CD8-positive, alpha-beta memory T cell (primary cell): Measurements from ENCODE around the gene FETUB. TPM values are rescaled to one million over a fixed set of nuclear protein-coding genes. Genes with fewer than 3 reads are reported as not detected.

Experiments used
- CTCF ChIA-PET: fragments of 350-600 bp; sonication (Branson Sonifier 250); formaldehyde crosslinking; loops from one replicate; lab custom pipeline; 2021; ENCODE audit warnings: antibody characterized with exemption; lab: Charles Lee
- POLR2A ChIA-PET: fragments of 350-600 bp; sonication (Branson Sonifier 250); formaldehyde crosslinking; loops from one replicate; lab custom pipeline; 2021; ENCODE audit warnings: antibody characterized with exemption; lab: Charles Lee
- DNase-seq, 5 donors: peaks; one replicate each; pipeline versions ENCODE4 v3.0.0 to v3.0.0-alpha.2; 2020 to 2022; ENCODE audit warnings: mixed read lengths in 1 of 5
- H3K27ac ChIP-seq: one replicate; pipeline ENCODE4 v1.7.0; 2013; ENCODE audit warnings: low read depth, mild to moderate bottlenecking, low read length, moderate library complexity
- H3K27me3 ChIP-seq: 2 replicates; pipeline ENCODE4 v1.7.0; 2013; ENCODE audit warnings: low read length, mild to moderate bottlenecking; ENCODE audit not compliant: insufficient read depth, poor library complexity, severe bottlenecking
- H3K36me3 ChIP-seq: 2 replicates; pipeline ENCODE4 v1.7.0; 2013; ENCODE audit warnings: mild to moderate bottlenecking, low read length, moderate library complexity; ENCODE audit not compliant: insufficient read depth
- H3K4me1 ChIP-seq: 2 replicates; pipeline ENCODE4 v1.7.0; 2013; ENCODE audit warnings: mild to moderate bottlenecking, low read length, moderate library complexity; ENCODE audit not compliant: insufficient read depth
- H3K4me3 ChIP-seq: 2 replicates; pipeline ENCODE4 v1.7.0; 2013; ENCODE audit warnings: mild to moderate bottlenecking, low read length
- H3K9me3 ChIP-seq: 2 replicates; pipeline ENCODE4 v1.7.0; 2013; ENCODE audit warnings: mild to moderate bottlenecking, low read length
- H3K27ac Mint-ChIP-seq, 8 donors: one replicate each; pipeline ENCODE4 v1.8.0; 2020 to 2021; ENCODE audit warnings: mixed read lengths in 8 of 8, mild to moderate bottlenecking in 6 of 8, inconsistent platforms in 3 of 8, moderate library complexity in 3 of 8
- H3K27me3 Mint-ChIP-seq, 2 donors: one replicate each; pipeline ENCODE4 v1.8.0; 2020 to 2021; ENCODE audit warnings: mixed read lengths in 2 of 2, mild to moderate bottlenecking in 1 of 2, moderate library complexity in 1 of 2
- H3K36me3 Mint-ChIP-seq, 3 donors: one replicate each; pipeline ENCODE4 v1.8.0; 2020 to 2021; ENCODE audit warnings: mixed read lengths in 3 of 3, inconsistent platforms in 1 of 3, mild to moderate bottlenecking in 1 of 3
- H3K4me1 Mint-ChIP-seq, 3 donors: one replicate each; pipeline ENCODE4 v1.8.0; 2020 to 2021; ENCODE audit warnings: mixed read lengths in 3 of 3, inconsistent platforms in 1 of 3, mild to moderate bottlenecking in 1 of 3
- H3K4me3 Mint-ChIP-seq, 7 donors: one replicate each; pipeline ENCODE4 v1.8.0; 2020 to 2021; ENCODE audit warnings: mixed read lengths in 7 of 7, mild to moderate bottlenecking in 6 of 7, moderate library complexity in 4 of 7, inconsistent platforms in 2 of 7
- H3K9me3 Mint-ChIP-seq, 5 donors: one replicate each; pipeline ENCODE4 v1.8.0; 2020 to 2022; ENCODE audit warnings: mixed read lengths in 5 of 5, mild to moderate bottlenecking in 3 of 5, moderate library complexity in 2 of 5, inconsistent platforms in 1 of 5
- polyA plus RNA-seq: library from polyadenylated mRNA; unstranded; fragments of 300-500 nt; fragmentation: Illumina TruSeq; gene quantifications from one replicate; pipeline ENCODE4 v1.2.3, GENCODE V29; 2021
- total RNA-seq, 2 experiments: library from RNA; stranded (reverse); gene quantifications; one replicate each; pipeline ENCODE4 v1.2.3, GENCODE V29; 2021

FETUB gene
- total and polyA plus RNA-seq, 3 experiments from 2014 or later, result not detected

- CTCF ChIA-PET, result interaction anchor here (2.9 kb wide), 1 partner anchor 18 kb away, joined by 11 read pairs; no protein-coding TSS in a partner anchor
- Histone ChIP-seq H3K4me1 (no peaks in the 10 kb centered on the region), H3K9me3 (no peaks in the 10 kb centered on the region), H3K4me3 (no peak overlapping the region), H3K27me3 (no peaks in the 10 kb centered on the region), H3K36me3 (no peaks in the 10 kb centered on the region), H3K27ac (no peak overlapping the region)
- no peak for DNase-seq
- POLR2A ChIA-PET, result no interaction called here
- H3K27ac Mint-ChIP-seq, result no peak overlapping the region
- peaks cover 4% of the 10 kb centered on the region in 2 donors for H3K27me3 Mint-ChIP-seq
- no peak overlapping the region for H3K4me3 Mint-ChIP-seq
- H3K4me1 Mint-ChIP-seq, result no peaks in the 10 kb centered on the region
- H3K9me3 Mint-ChIP-seq, result no peaks in the 10 kb centered on the region
- no peaks in the 10 kb centered on the region for H3K36me3 Mint-ChIP-seq
Measured at GRCh38 chr3:186598794-186599141, 41.4 kb upstream of the FETUB start.

GRCh38 chr3:186599142-186599784, 40.9 kb upstream of the FETUB start:
- Mint-ChIP-seq H3K4me3 (no peak overlapping the region), H3K27me3 (peaks cover 4% of the 10 kb centered on the region in 2 donors), H3K4me1 (no peaks in the 10 kb centered on the region), H3K9me3 (no peaks in the 10 kb centered on the region), H3K36me3 (no peaks in the 10 kb centered on the region), H3K27ac (no peak overlapping the region)
- POLR2A ChIA-PET, result no interaction called here
- Histone ChIP-seq H3K4me3 (no peak overlapping the region), H3K27ac (no peak overlapping the region), H3K9me3 (no peaks in the 10 kb centered on the region), H3K27me3 (no peaks in the 10 kb centered on the region), H3K36me3 (no peaks in the 10 kb centered on the region), H3K4me1 (no peaks in the 10 kb centered on the region)
- DNase-seq, result no peak
- CTCF ChIA-PET, result no interaction called here

GRCh38 chr3:186599785-186600166, 40.4 kb upstream of the FETUB start:
- H3K27ac Mint-ChIP-seq, result no peak overlapping the region
- ChIA-PET CTCF (no interaction called here), POLR2A (no interaction called here)
- DNase-seq, result no peak
- Histone ChIP-seq H3K27me3 (no peaks in the 10 kb centered on the region), H3K36me3 (no peaks in the 10 kb centered on the region), H3K4me1 (no peaks in the 10 kb centered on the region), H3K4me3 (no peak overlapping the region), H3K27ac (no peak overlapping the region), H3K9me3 (no peaks in the 10 kb centered on the region)
- H3K36me3 Mint-ChIP-seq, result no peaks in the 10 kb centered on the region
- peaks cover 4% of the 10 kb centered on the region in 2 donors for H3K27me3 Mint-ChIP-seq
- H3K4me3 Mint-ChIP-seq, result no peak overlapping the region
- no peaks in the 10 kb centered on the region for H3K4me1 Mint-ChIP-seq
- H3K9me3 Mint-ChIP-seq, result no peaks in the 10 kb centered on the region

GRCh38 chr3:186600896-186601295, 39.3 kb upstream of the FETUB start:
- Mint-ChIP-seq H3K27me3 (peaks cover 4 to 10% of the 10 kb centered on the region in 2 donors), H3K4me3 (no peak overlapping the region), H3K9me3 (no peaks in the 10 kb centered on the region), H3K4me1 (no peaks in the 10 kb centered on the region), H3K36me3 (no peaks in the 10 kb centered on the region), H3K27ac (peak overlapping the region in 1 of 8 donors; percentile 22)
- no peak for DNase-seq
- POLR2A ChIA-PET, result no interaction called here
- Histone ChIP-seq H3K27me3 (no peaks in the 10 kb centered on the region), H3K27ac (no peak overlapping the region), H3K4me1 (no peaks in the 10 kb centered on the region), H3K4me3 (no peak overlapping the region), H3K9me3 (no peaks in the 10 kb centered on the region), H3K36me3 (no peaks in the 10 kb centered on the region)
- CTCF ChIA-PET, result interaction anchor here (1.3 kb wide), 1 partner anchor 16 kb away, joined by 5 read pairs; no protein-coding TSS in a partner anchor

- H3K27ac Mint-ChIP-seq, result no peak overlapping the region
- peaks cover 4 to 9% of the 10 kb centered on the region in 2 donors for H3K27me3 Mint-ChIP-seq
- no peaks in the 10 kb centered on the region for H3K27me3 ChIP-seq
- ChIA-PET POLR2A (no interaction called here), CTCF (interaction anchor here (1.7 to 2.8 kb wide), 3 partner anchors 10 to 14 kb away, joined by 7 to 9 read pairs (median 8); partner anchors contain the start of gene AHSG)
- no peaks in the 10 kb centered on the region for H3K36me3 ChIP-seq
- no peak overlapping the region for H3K4me3 ChIP-seq
- no peaks in the 10 kb centered on the region for H3K4me1 Mint-ChIP-seq
- no peak overlapping the region for H3K4me3 Mint-ChIP-seq
- no peaks in the 10 kb centered on the region for H3K36me3 Mint-ChIP-seq
- no peak overlapping the region for H3K27ac ChIP-seq
- DNase-seq, result no peak
- H3K9me3 Mint-ChIP-seq, result no peaks in the 10 kb centered on the region
- no peaks in the 10 kb centered on the region for H3K9me3 ChIP-seq
- H3K4me1 ChIP-seq, result no peaks in the 10 kb centered on the region
Measured at GRCh38 chr3:186603159-186603558, 37.0 kb upstream of the FETUB start.

- Histone ChIP-seq H3K27ac (no peak overlapping the region), H3K36me3 (no peaks in the 10 kb centered on the region), H3K9me3 (no peaks in the 10 kb centered on the region), H3K4me1 (no peaks in the 10 kb centered on the region), H3K4me3 (no peak overlapping the region), H3K27me3 (no peaks in the 10 kb centered on the region)
- Mint-ChIP-seq H3K27me3 (peaks cover 0 to 5% of the 10 kb centered on the region in 2 donors), H3K27ac (no peak overlapping the region), H3K36me3 (no peaks in the 10 kb centered on the region), H3K4me1 (no peaks in the 10 kb centered on the region), H3K9me3 (no peaks in the 10 kb centered on the region), H3K4me3 (no peak overlapping the region)
- POLR2A ChIA-PET, result no interaction called here
- no peak for DNase-seq
- CTCF ChIA-PET, result no interaction called here
Measured at GRCh38 chr3:186605078-186605477, 35.1 kb upstream of the FETUB start.

- H3K9me3 Mint-ChIP-seq, result no peaks in the 10 kb centered on the region
- no peak overlapping the region for H3K4me3 Mint-ChIP-seq
- Histone ChIP-seq H3K27ac (no peak overlapping the region), H3K36me3 (no peaks in the 10 kb centered on the region), H3K4me1 (no peaks in the 10 kb centered on the region), H3K4me3 (no peak overlapping the region), H3K9me3 (no peaks in the 10 kb centered on the region), H3K27me3 (no peaks in the 10 kb centered on the region)
- no peaks in the 10 kb centered on the region for H3K36me3 Mint-ChIP-seq
- CTCF ChIA-PET, result no interaction called here
- peaks cover 0 to 5% of the 10 kb centered on the region in 2 donors for H3K27me3 Mint-ChIP-seq
- no peaks in the 10 kb centered on the region for H3K4me1 Mint-ChIP-seq
- DNase-seq, result no peak
- POLR2A ChIA-PET, result no interaction called here
- no peak overlapping the region for H3K27ac Mint-ChIP-seq
Measured at GRCh38 chr3:186605561-186606545, 34.3 kb upstream of the FETUB start.

GRCh38 chr3:186608624-186609215, 31.5 kb upstream of the FETUB start:
- Histone ChIP-seq H3K4me1 (no peaks in the 10 kb centered on the region), H3K9me3 (no peaks in the 10 kb centered on the region), H3K36me3 (no peaks in the 10 kb centered on the region), H3K27me3 (peaks cover 5% of the 10 kb centered on the region), H3K27ac (no peak overlapping the region), H3K4me3 (no peak overlapping the region)
- H3K36me3 Mint-ChIP-seq, result no peaks in the 10 kb centered on the region
- H3K4me1 Mint-ChIP-seq, result no peaks in the 10 kb centered on the region
- ChIA-PET POLR2A (no interaction called here), CTCF (interaction anchor here (1.3 to 2.6 kb wide), 2 partner anchors 8 to 212 kb away, joined by 5 to 21 read pairs; no protein-coding TSS in a partner anchor)
- H3K27me3 Mint-ChIP-seq, result peaks cover 10 to 18% of the 10 kb centered on the region in 2 donors
- no peak overlapping the region for H3K27ac Mint-ChIP-seq
- DNase-seq, result no peak
- H3K9me3 Mint-ChIP-seq, result no peaks in the 10 kb centered on the region
- H3K4me3 Mint-ChIP-seq, result no peak overlapping the region
